Stimulated activated CD4-positive, alpha-beta T cell treated with anti-CD3 and anti-CD28 coated beads, Interleukin-1b, Interleukin-23, amount 100 ng/mL, for 4 hours (primary cell): Measurements from ENCODE around the gene HOXA13.
A peak's percentile ranks its signal among the peaks of the same experiment; 100 is the strongest.

ENCODE experiments used
- DNase-seq, 2 donors: peaks; one replicate each; pipeline ENCODE4 v3.0.0-alpha.2; 2020; ENCODE audit warnings: low read depth in 2 of 2

The HOXA13 gene

GRCh38 chr7:27207348-27207985 is 7.6 kb upstream of the HOXA13 start:
- no peak for DNase-seq

- DNase-seq: no peak
These were observed 5.7 kb upstream of the HOXA13 start for GRCh38 chr7:27205325-27206280.

- no peak for DNase-seq
These were observed 5.0 kb upstream of the HOXA13 start for GRCh38 chr7:27204851-27205322.

- no peak for DNase-seq
These were observed 4.2 kb upstream of the HOXA13 start for GRCh38 chr7:27203964-27204594.

- DNase-seq: no peak
These were observed 3.6 kb upstream of the HOXA13 start for GRCh38 chr7:27203365-27203953.

- DNase-seq: no peak
These were observed 2.9 kb upstream of the HOXA13 start for GRCh38 chr7:27202862-27203134.

- no peak for DNase-seq
These were observed 2.3 kb upstream of the HOXA13 start for GRCh38 chr7:27202018-27202861.

- DNase-seq: no peak
These were observed 1.7 kb upstream of the HOXA13 start for GRCh38 chr7:27201580-27202017.

GRCh38 chr7:27200761-27201579 is 1.1 kb upstream of the HOXA13 start:
- no peak for DNase-seq

- no peak for DNase-seq
These were observed 755 bp downstream of the HOXA13 start for GRCh38 chr7:27198871-27199801.

GRCh38 chr7:27198138-27198841 is 1.6 kb downstream of the HOXA13 start:
- no peak for DNase-seq

GRCh38 chr7:27197137-27198042 is 2.5 kb downstream of the HOXA13 start:
- DNase-seq: no peak

GRCh38 chr7:27196287-27196767 is 3.6 kb downstream of the HOXA13 start:
- DNase-seq: peak; percentile 80 to 87

GRCh38 chr7:27194686-27195379 is 5.1 kb downstream of the HOXA13 start:
- DNase-seq: no peak

GRCh38 chr7:27194002-27194352 is 5.9 kb downstream of the HOXA13 start:
- DNase-seq: no peak

GRCh38 chr7:27193335-27194001 is 6.4 kb downstream of the HOXA13 start:
- no peak for DNase-seq
